MM.1S (cell line): ENCODE results near the gene ADCYAP1R1.

Experiments used
- DNase-seq: peaks from one replicate; pipeline ENCODE4 v3.0.0-alpha.2; 2015
- H2AFZ ChIP-seq: fragments of 300-600 bp; sonication (generic); 2 replicates; pipeline ENCODE4 v1.6.0; 2016; ENCODE audit warnings: antibody characterized with exemption, low read length
- H3F3A ChIP-seq: fragments of 300-600 bp; sonication (generic); 2 replicates; pipeline ENCODE4 v1.6.1; 2016; ENCODE audit warnings: mild to moderate bottlenecking, antibody characterized with exemption, low read length, moderate library complexity, mixed read lengths; ENCODE audit not compliant: insufficient read depth
- H3K27ac ChIP-seq: fragments of 300-600 bp; sonication (generic); 2 replicates; pipeline ENCODE4 v1.5.1; 2016; ENCODE audit warnings: mild to moderate bottlenecking, low read length
- H3K27me3 ChIP-seq: fragments of 300-600 bp; sonication (generic); replicated peaks from 2 replicates; pipeline ENCODE4 v1.6.0; 2016; ENCODE audit warnings: low read length; ENCODE audit not compliant: insufficient read depth
- H3K36me3 ChIP-seq: fragments of 300-600 bp; sonication (generic); replicated peaks from 2 replicates; pipeline ENCODE4 v1.6.1; 2016; ENCODE audit warnings: mild to moderate bottlenecking, low read length, mixed read lengths; ENCODE audit not compliant: insufficient read depth
- H3K4me1 ChIP-seq: fragments of 300-600 bp; sonication (generic); 2 replicates; pipeline ENCODE4 v1.6.1; 2016; ENCODE audit warnings: low read length, mixed read lengths
- H3K4me2 ChIP-seq: fragments of 300-600 bp; sonication (generic); 2 replicates; pipeline ENCODE4 v1.6.0; 2016; ENCODE audit warnings: low read depth, low read length
- H3K4me3 ChIP-seq: fragments of 300-600 bp; sonication (generic); 2 replicates; pipeline ENCODE4 v1.5.1; 2016; ENCODE audit warnings: low read length, mixed read lengths
- H3K79me2 ChIP-seq: fragments of 300-600 bp; sonication (generic); 2 replicates; pipeline ENCODE4 v1.6.1; 2016; ENCODE audit warnings: mixed run types, low read length, mixed read lengths
- H3K9ac ChIP-seq: fragments of 300-600 bp; sonication (generic); 2 replicates; pipeline ENCODE4 v1.6.1; 2016; ENCODE audit warnings: low read length, mixed read lengths
- H3K9me2 ChIP-seq: fragments of 300-600 bp; sonication (generic); replicated peaks from 2 replicates; pipeline ENCODE4 v1.6.1; 2016; ENCODE audit warnings: mild to moderate bottlenecking, low read length, mixed read lengths; ENCODE audit not compliant: insufficient read depth
- H3K9me3 ChIP-seq: fragments of 300-600 bp; sonication (generic); replicated peaks from 2 replicates; pipeline ENCODE4 v1.6.1; 2016; ENCODE audit warnings: mild to moderate bottlenecking, low read length, mixed read lengths; ENCODE audit not compliant: insufficient read depth
- H4K20me1 ChIP-seq: fragments of 300-600 bp; sonication (generic); 2 replicates; pipeline ENCODE4 v1.6.1; 2016; ENCODE audit warnings: mild to moderate bottlenecking, low read length, moderate library complexity, mixed read lengths; ENCODE audit not compliant: insufficient read depth
- EZH2 ChIP-seq: fragments of 300-600 bp; sonication (generic); optimal IDR thresholded peaks from 2 replicates; pipeline ENCODE3; 2017; ENCODE audit warnings: low read depth, mild to moderate bottlenecking, antibody characterized with exemption, low read length, mixed read lengths
- EZH2phosphoT487 ChIP-seq: fragments of 300-600 bp; sonication (generic); IDR thresholded peaks from 2 replicates; pipeline ENCODE4 v1.6.1; 2018; ENCODE audit warnings: antibody characterized with exemption, low read length
- TF ChIP-seq, protein P1 (sequence below): fragments of 300-600 bp; sonication (generic); IDR thresholded peaks from 2 replicates; pipeline ENCODE4 v1.5.1; 2016; ENCODE audit warnings: antibody characterized with exemption, low read length, mixed read lengths

ADCYAP1R1 gene

GRCh38 chr7:31101544-31101943 lies 49.4 kb downstream of the ADCYAP1R1 start:
- H4K20me1 ChIP-seq: no peaks in the 10 kb centered on the region
- no peaks in the 10 kb centered on the region for H3K36me3 ChIP-seq
- H3K4me3 ChIP-seq: no peak overlapping the region
- H3K9ac ChIP-seq: no peak overlapping the region
- no peaks in the 10 kb centered on the region for H3K27me3 ChIP-seq
- H3F3A ChIP-seq: no peaks in the 10 kb centered on the region
- no peaks in the 10 kb centered on the region for H3K4me1 ChIP-seq
- DNase-seq: no peak
- H3K79me2 ChIP-seq: no peaks in the 10 kb centered on the region
- no peak overlapping the region for H2AFZ ChIP-seq
- no peaks in the 10 kb centered on the region for H3K9me2 ChIP-seq
- H3K9me3 ChIP-seq: no peaks in the 10 kb centered on the region
- TF ChIP-seq, protein P1, sequence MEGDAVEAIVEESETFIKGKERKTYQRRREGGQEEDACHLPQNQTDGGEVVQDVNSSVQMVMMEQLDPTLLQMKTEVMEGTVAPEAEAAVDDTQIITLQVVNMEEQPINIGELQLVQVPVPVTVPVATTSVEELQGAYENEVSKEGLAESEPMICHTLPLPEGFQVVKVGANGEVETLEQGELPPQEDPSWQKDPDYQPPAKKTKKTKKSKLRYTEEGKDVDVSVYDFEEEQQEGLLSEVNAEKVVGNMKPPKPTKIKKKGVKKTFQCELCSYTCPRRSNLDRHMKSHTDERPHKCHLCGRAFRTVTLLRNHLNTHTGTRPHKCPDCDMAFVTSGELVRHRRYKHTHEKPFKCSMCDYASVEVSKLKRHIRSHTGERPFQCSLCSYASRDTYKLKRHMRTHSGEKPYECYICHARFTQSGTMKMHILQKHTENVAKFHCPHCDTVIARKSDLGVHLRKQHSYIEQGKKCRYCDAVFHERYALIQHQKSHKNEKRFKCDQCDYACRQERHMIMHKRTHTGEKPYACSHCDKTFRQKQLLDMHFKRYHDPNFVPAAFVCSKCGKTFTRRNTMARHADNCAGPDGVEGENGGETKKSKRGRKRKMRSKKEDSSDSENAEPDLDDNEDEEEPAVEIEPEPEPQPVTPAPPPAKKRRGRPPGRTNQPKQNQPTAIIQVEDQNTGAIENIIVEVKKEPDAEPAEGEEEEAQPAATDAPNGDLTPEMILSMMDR: no peak
- no peak for TF ChIP-seq EZH2
- TF ChIP-seq EZH2phosphoT487: no peak
- H3K27ac ChIP-seq: no peak overlapping the region
- no peak overlapping the region for H3K4me2 ChIP-seq

DNA sequence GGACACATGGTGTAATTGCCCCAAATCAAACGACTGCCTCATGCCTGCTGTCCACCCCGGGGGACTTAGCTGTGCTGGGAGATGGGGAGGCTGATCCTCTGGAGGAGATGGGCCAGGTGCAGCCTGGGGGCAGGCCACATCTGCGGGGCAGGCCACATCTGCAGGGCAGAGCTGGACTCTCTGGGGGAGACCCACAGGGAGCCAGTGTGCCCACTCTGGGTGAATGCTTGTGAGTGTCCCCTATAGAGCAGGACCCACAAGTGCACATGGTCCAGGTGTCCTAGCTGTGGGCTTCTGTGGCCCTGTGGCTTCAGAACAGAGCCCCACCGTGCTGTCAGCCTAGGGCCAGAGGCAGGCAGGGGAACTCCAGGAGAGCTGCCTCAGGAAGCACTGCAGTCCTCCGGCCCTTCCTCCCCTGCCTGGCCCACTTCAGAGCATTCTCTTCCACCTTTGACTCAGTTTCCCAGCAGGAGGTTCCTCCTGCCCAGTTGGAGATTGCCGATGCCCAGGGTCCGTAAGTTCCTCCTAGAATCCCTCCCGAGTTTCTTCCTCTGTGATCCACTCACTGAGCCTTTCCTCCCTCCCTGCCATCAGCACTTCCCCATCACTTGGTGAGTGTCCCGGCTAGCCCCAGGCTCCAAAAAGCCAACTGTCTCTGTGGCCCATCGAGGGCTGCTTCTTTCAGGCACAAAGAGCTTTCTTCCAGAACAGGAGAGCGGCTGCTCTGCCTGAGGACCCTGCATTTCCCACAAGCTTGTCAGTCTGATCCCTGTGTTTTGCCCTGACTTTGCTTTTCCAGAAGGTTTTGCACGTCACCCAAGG lies 50.3 kb downstream of the ADCYAP1R1 start:
- Histone ChIP-seq H4K20me1 (no peaks in the 10 kb centered on the region), H3K27ac (no peak overlapping the region), H2AFZ (no peak overlapping the region), H3K9ac (no peak overlapping the region), H3K79me2 (no peaks in the 10 kb centered on the region), H3K36me3 (no peaks in the 10 kb centered on the region), H3K4me1 (no peaks in the 10 kb centered on the region), H3K4me2 (no peak overlapping the region), H3F3A (no peaks in the 10 kb centered on the region), H3K4me3 (no peak overlapping the region), H3K27me3 (no peaks in the 10 kb centered on the region), H3K9me2 (no peaks in the 10 kb centered on the region), H3K9me3 (no peaks in the 10 kb centered on the region)
- TF ChIP-seq EZH2 (no peak), EZH2phosphoT487 (no peak)
- TF ChIP-seq, protein P1: no peak
- DNase-seq: no peak

DNA sequence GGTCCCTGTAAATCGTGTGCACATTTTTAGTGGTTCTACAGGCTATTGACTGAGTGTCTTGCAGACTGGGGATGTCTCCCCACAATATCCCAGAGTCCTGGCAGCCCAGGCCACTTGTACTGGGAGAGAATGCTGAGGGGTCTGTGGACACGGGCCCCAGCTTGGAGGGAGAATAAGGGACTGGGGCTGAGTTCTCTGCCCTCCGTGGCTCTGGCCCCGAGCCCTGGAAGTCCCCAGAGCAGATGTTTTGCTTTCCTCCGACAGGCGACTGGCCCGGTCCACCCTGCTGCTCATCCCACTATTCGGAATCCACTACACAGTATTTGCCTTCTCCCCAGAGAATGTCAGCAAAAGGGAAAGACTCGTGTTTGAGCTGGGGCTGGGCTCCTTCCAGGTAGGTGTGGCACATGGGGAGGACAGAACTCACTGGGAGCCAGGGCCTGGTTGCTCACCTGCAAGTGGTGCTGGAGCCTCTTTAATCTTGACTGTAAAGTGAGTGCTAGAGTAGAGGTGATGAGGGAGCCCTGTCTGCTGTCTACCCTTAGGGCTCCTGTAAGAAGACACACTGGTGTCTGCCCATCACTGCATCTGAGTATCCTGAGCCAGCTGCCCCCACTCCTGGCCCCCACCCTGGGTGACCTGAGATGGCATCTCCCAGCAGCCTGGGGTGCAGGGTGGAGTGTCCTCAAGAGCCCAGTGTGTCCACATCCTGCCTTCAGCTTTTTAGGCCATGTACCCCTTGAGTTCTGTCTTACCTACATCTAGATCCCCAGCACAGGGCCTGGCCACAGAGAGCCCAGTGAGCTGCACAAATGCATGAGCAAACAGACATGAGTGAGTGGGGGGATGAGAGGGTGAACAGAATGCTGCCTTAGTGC lies 51.1 kb downstream of the ADCYAP1R1 start:
- TF ChIP-seq, protein P1: no peak
- no peak for TF ChIP-seq EZH2
- no peak overlapping the region for H3K27ac ChIP-seq
- no peak for DNase-seq

More for the DNA sequence above, 51.1 kb downstream of the ADCYAP1R1 start:
- no peak overlapping the region for H3K9ac ChIP-seq
- H3K9me2 ChIP-seq: no peaks in the 10 kb centered on the region
- H3K4me2 ChIP-seq: no peak overlapping the region
- H3K79me2 ChIP-seq: no peaks in the 10 kb centered on the region
- no peaks in the 10 kb centered on the region for H3K27me3 ChIP-seq
- H3K9me3 ChIP-seq: no peaks in the 10 kb centered on the region
- no peaks in the 10 kb centered on the region for H3K36me3 ChIP-seq
- no peaks in the 10 kb centered on the region for H3K4me1 ChIP-seq
- no peaks in the 10 kb centered on the region for H3F3A ChIP-seq
- no peaks in the 10 kb centered on the region for H4K20me1 ChIP-seq
- no peak overlapping the region for H2AFZ ChIP-seq
- H3K4me3 ChIP-seq: no peak overlapping the region
